Frontal cortex (tissue), 4 donors: Measurements from ENCODE around the gene COQ10B. TPM values are rescaled to one million over a fixed set of nuclear protein-coding genes. Genes with fewer than 3 reads are reported as not detected.
A peak's percentile ranks its signal among the peaks of the same experiment; 100 is the strongest.

ENCODE experiments used
- DNase-seq, 2 donors: peaks; one replicate each; pipeline ENCODE4 v3.0.0; 2012; ENCODE audit warnings: low spot score in 2 of 2
- FAIRE-seq: peaks from 2 replicates; lab custom pipeline; 2012; peaks lifted over from hg19 to GRCh38; lab: Jason Lieb, UNC
- small RNA-seq: library from RNA; depleted of rRNA; stranded (forward); fragments of <200 nt; gene quantifications from one replicate; pipeline ENCODE3, GENCODE V24; 2014
- total RNA-seq: library from RNA; depleted of rRNA; stranded (reverse); fragments of >200 nt; gene quantifications from one replicate; pipeline ENCODE4 v1.2.3, GENCODE V29; 2014
- donor health status: control.
- donor health status: control.
- donor health status: control.

COQ10B gene
- total RNA-seq, 1 donor from 2014 or later, result 35.9 TPM

GRCh38 chr2:197498937-197499593 lies 45.7 kb downstream of the COQ10B start:
- FAIRE-seq (no peak), DNase-seq (peak; percentile 26 to 45)

GRCh38 chr2:197499594-197500502 lies 46.5 kb downstream of the COQ10B start, which contains the start of the genes HSPD1 and HSPE1:
HSPD1 (minus strand) TSS chr2:197499840; CDS start chr2:197498848, 992 bp downstream.
HSPE1 (plus strand) TSS chr2:197500379; CDS start chr2:197500437, 58 bp downstream.
- peak; percentile 95 to 97 for DNase-seq
- peak; percentile 39 for FAIRE-seq

GRCh38 chr2:197500503-197501131 lies 47.3 kb downstream of the COQ10B start:
- FAIRE-seq, result no peak
- peak in 1 of 2 donors; percentile 10 for DNase-seq

GRCh38 chr2:197502201-197502600 lies 48.8 kb downstream of the COQ10B start:
- FAIRE-seq (no peak), DNase-seq (no peak)

GRCh38 chr2:197502685-197503084 lies 49.3 kb downstream of the COQ10B start:
- FAIRE-seq (no peak), DNase-seq (no peak)

GRCh38 chr2:197504000-197504399 lies 50.6 kb downstream of the COQ10B start:
- FAIRE-seq (no peak), DNase-seq (no peak)

GRCh38 chr2:197504512-197504911 lies 51.2 kb downstream of the COQ10B start:
- DNase-seq (no peak), FAIRE-seq (no peak)

GRCh38 chr2:197506658-197507057 lies 53.3 kb downstream of the COQ10B start:
- no peak for DNase-seq
- FAIRE-seq, result no peak

- no peak for FAIRE-seq
- no peak for DNase-seq
These were observed 60.6 kb downstream of the COQ10B start for GRCh38 chr2:197513915-197514314.

GRCh38 chr2:197514754-197515153 lies 61.4 kb downstream of the COQ10B start:
- DNase-seq (no peak), FAIRE-seq (no peak)

GRCh38 chr2:197515315-197515738 lies 62.0 kb downstream of the COQ10B start:
- FAIRE-seq, result no peak
- peak in 1 of 2 donors; percentile 24 for DNase-seq

GRCh38 chr2:197515739-197516392 lies 62.5 kb downstream of the COQ10B start, which contains the start of gene MOB4:
MOB4 (plus strand) TSS chr2:197516066; CDS start chr2:197516087, 21 bp downstream.
- DNase-seq (peak; percentile 93 to 94), FAIRE-seq (no peak)

- DNase-seq (peak; percentile 14 to 27), FAIRE-seq (no peak)
These were observed 63.0 kb downstream of the COQ10B start for GRCh38 chr2:197516393-197516761.

GRCh38 chr2:197517150-197517549 lies 63.8 kb downstream of the COQ10B start:
- no peak for DNase-seq
- no peak for FAIRE-seq

Small RNA genes lying within 50 kb of the gene (small RNA-seq; reads per million reads assigned to genes)
- gene RF00394, result not detected
- gene RNU6-1029P, result not detected

Other genes starting within 250 kb of the COQ10B start
- gene ANKRD44, start 142.8 kb upstream of the COQ10B start, total RNA-seq, result 101 TPM
- 250 TPM for gene SF3B1, start 18.5 kb upstream of the COQ10B start, total RNA-seq
- gene HSPD1, start 46.3 kb downstream of the COQ10B start, total RNA-seq, result 157 TPM
- gene HSPE1, start 46.8 kb downstream of the COQ10B start, total RNA-seq, result 62.8 TPM
- 88.9 TPM for gene MOB4, start 62.5 kb downstream of the COQ10B start, total RNA-seq
- gene RFTN2, start 222.0 kb downstream of the COQ10B start, total RNA-seq, result 22.8 TPM